Loucy (cell line): Measurements from ENCODE around the gene MAD1L1.

Experiments used
- H2AFZ ChIP-seq: fragments of 200-600 bp; sonication (generic); 2 replicates; pipeline ENCODE4 v1.6.0; 2016; ENCODE audit warnings: antibody characterized with exemption, mild to moderate bottlenecking, low read length, moderate library complexity
- H3F3A ChIP-seq: fragments of 200-600 bp; 2 replicates; pipeline ENCODE4 v1.6.0; 2016; ENCODE audit warnings: antibody characterized with exemption, low read depth, mild to moderate bottlenecking
- H3K27me3 ChIP-seq: fragments of 200-600 bp; sonication (generic); 2 replicates; pipeline ENCODE4 v1.6.1; 2014; ENCODE audit warnings: low read length, mild to moderate bottlenecking; ENCODE audit not compliant: insufficient read depth, poor library complexity, severe bottlenecking
- H3K36me3 ChIP-seq: fragments of 200-600 bp; sonication (generic); 2 replicates; pipeline ENCODE4 v1.6.1; 2016; ENCODE audit warnings: low read length; ENCODE audit not compliant: insufficient read depth
- H3K4me1 ChIP-seq: fragments of 200-600 bp; sonication (generic); 2 replicates; pipeline ENCODE4 v1.5.1; 2014; ENCODE audit warnings: low read length, mild to moderate bottlenecking; ENCODE audit not compliant: insufficient read depth, poor library complexity, severe bottlenecking
- H3K4me2 ChIP-seq: fragments of 200-600 bp; sonication (generic); 2 replicates; pipeline ENCODE4 v1.6.0; 2014; ENCODE audit warnings: antibody characterized with exemption, low read length, low read depth, mild to moderate bottlenecking; ENCODE audit not compliant: poor library complexity, severe bottlenecking
- H3K4me3 ChIP-seq: fragments of 200-600 bp; sonication (generic); 2 replicates; pipeline ENCODE4 v1.5.1; 2014; ENCODE audit warnings: low read length, mild to moderate bottlenecking, mixed read lengths; ENCODE audit not compliant: poor library complexity, severe bottlenecking
- H3K79me2 ChIP-seq: fragments of 200-600 bp; sonication (generic); 2 replicates; pipeline ENCODE4 v1.6.1; 2014; ENCODE audit warnings: low read length; ENCODE audit not compliant: insufficient read depth
- H3K9ac ChIP-seq: fragments of 200-600 bp; sonication (generic); 2 replicates; pipeline ENCODE4 v1.6.0; 2014; ENCODE audit warnings: mild to moderate bottlenecking, low read depth, low read length, moderate library complexity; ENCODE audit not compliant: poor library complexity, severe bottlenecking
- H3K9me2 ChIP-seq: fragments of 200-600 bp; sonication (generic); replicated peaks from 2 replicates; pipeline ENCODE4 v1.6.1; 2016; ENCODE audit warnings: low read depth, low read length, mixed read lengths
- H3K9me3 ChIP-seq: fragments of 200-600 bp; sonication (generic); 2 replicates; pipeline ENCODE4 v1.6.1; 2014; ENCODE audit warnings: mild to moderate bottlenecking, antibody characterized with exemption, low read length, low read depth; ENCODE audit not compliant: insufficient read depth
- H4K20me1 ChIP-seq: fragments of 200-600 bp; sonication (generic); 2 replicates; pipeline ENCODE4 v1.6.0; 2014; ENCODE audit warnings: antibody characterized with exemption, low read length, mild to moderate bottlenecking; ENCODE audit not compliant: insufficient read depth, poor library complexity, severe bottlenecking
- EZH2phosphoT487 ChIP-seq: fragments of 200-600 bp; IDR thresholded peaks from 2 replicates; pipeline ENCODE4 v1.6.1; 2018; ENCODE audit warnings: antibody characterized with exemption, mild to moderate bottlenecking, moderate library complexity, borderline replicate concordance
- TF ChIP-seq, protein P1 (sequence below): fragments of 200-600 bp; sonication (generic); conservative IDR thresholded peaks from 2 replicates; pipeline ENCODE4 v1.5.1; 2014; ENCODE audit warnings: mild to moderate bottlenecking, antibody characterized with exemption, low read length

The MAD1L1 gene

DNA sequence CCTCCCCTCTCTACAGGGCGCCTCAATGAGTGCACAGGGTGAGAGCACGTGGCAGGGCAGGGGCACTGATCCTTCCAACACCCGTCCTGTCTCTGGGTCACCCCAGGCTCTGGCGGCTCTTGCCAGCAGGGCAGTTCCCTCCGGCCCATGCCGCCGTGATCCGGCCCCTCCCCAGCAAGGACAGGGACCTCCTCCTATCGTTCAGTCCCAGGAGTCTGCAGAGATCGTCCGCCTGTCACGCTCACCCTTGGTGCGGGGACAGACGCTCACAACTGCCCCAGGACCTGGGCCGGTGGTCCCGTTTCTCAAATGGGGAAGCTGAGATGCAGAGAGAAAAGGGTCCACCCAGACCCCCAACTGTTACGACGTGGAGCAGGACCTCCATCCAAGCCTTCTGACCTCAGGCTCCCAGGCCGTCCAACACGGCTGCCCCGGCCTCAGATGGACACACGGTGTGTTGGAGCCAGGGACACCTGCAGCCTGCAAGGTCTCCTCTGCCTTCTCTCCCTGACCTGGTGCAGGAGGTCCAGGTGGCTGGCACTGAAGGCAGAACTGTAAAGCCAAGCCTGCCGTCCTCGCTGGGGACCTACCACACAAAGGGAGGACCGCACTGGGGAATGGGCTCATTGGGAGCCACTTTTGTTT lies 313.7 kb downstream of the MAD1L1 start:
- TF ChIP-seq, protein P1, sequence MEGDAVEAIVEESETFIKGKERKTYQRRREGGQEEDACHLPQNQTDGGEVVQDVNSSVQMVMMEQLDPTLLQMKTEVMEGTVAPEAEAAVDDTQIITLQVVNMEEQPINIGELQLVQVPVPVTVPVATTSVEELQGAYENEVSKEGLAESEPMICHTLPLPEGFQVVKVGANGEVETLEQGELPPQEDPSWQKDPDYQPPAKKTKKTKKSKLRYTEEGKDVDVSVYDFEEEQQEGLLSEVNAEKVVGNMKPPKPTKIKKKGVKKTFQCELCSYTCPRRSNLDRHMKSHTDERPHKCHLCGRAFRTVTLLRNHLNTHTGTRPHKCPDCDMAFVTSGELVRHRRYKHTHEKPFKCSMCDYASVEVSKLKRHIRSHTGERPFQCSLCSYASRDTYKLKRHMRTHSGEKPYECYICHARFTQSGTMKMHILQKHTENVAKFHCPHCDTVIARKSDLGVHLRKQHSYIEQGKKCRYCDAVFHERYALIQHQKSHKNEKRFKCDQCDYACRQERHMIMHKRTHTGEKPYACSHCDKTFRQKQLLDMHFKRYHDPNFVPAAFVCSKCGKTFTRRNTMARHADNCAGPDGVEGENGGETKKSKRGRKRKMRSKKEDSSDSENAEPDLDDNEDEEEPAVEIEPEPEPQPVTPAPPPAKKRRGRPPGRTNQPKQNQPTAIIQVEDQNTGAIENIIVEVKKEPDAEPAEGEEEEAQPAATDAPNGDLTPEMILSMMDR: no peak
- TF ChIP-seq EZH2phosphoT487: no peak
- peaks cover 29% of the 10 kb centered on the region for H3K4me1 ChIP-seq
- H3K9ac ChIP-seq: peak overlapping the region; percentile 53

DNA sequence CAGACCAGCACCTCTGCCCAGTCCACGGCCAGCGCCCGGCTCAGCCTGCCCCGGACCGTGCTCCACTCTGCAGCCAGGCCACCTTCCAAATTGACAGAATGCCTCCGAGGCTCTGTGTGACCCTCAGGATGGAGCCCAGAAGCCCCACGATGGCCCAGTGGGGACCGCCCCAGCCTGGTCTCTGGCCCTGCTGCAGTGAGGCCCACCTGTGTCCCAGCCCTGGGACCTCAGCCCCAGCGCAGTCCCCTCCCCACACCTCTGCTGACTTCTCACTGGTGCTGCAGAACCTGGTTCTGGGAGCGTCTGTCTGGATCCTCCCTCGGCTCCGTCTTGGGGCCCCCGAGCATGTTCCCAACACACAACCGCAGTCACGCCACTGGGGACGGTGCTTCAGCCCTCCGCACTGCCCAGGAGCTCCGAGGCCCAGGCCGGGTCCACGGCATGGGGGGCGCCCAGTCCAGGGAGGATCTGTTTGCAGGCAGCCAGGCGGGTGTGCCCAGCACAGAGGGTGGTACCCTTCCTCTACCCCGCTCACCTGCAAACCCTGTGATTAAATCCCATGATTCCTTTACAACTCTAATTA lies 314.6 kb downstream of the MAD1L1 start:
- TF ChIP-seq, protein P1: no peak
- no peak for TF ChIP-seq EZH2phosphoT487
- H2AFZ ChIP-seq: no peak overlapping the region

More for the DNA sequence above, 313.7 kb downstream of the MAD1L1 start:
- Histone ChIP-seq H3K36me3 (peaks cover 40% of the 10 kb centered on the region; the same call in 1 of the 2 replicates), H3K79me2 (peaks cover 81% of the 10 kb centered on the region), H3F3A (no peaks in the 10 kb centered on the region), H4K20me1 (peaks cover 50% of the 10 kb centered on the region), H3K4me3 (no peak overlapping the region), H3K4me2 (peak overlapping the region; percentile 75), H3K9me2 (no peaks in the 10 kb centered on the region), H2AFZ (no peak overlapping the region), H3K9me3 (no peaks in the 10 kb centered on the region), H3K27me3 (no peaks in the 10 kb centered on the region)

DNA sequence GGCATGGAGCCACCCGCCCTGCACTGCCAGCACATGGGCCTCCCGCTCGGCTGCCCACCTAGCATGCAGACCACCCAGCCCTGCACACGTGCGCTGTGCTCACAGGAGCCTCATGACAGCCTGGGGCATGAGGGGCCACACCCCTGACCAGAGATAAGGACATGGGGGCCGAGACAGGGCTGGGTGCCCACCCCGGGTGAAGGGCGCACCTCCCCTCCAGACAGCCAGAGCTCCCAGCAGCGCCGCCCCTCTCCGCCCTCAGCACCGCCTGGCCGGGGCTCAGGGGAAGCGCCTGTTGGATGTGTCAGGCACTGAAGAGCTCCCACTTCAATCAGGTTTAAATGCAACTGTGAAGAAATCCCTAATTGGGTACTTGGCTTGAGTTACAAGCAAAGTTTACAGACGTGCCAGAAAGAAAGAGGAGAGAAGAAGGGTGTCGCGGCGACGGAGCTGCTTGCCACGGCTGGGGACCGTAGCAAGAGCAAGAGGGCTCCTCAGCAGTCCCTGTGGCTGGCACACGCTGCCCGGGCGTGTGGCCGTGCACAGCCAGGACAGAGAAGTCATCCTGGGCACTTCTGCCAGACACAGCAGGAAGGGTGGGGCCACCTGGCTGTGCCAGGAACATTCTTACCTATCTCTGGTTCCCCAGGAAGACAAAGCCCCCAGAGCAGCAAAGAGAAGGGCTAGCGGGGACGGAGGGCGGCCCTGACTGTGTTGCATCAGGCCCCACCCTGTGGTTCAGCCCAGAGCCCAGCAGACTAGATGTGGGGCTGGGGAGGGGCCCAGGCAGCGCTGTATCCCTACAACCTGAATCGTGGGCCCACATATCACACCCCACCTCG lies 315.3 kb downstream of the MAD1L1 start:
- Histone ChIP-seq H3F3A (no peaks in the 10 kb centered on the region), H3K9ac (no peak overlapping the region), H3K9me2 (no peaks in the 10 kb centered on the region), H3K9me3 (no peaks in the 10 kb centered on the region), H2AFZ (no peak overlapping the region), H3K4me3 (no peak overlapping the region), H4K20me1 (peaks cover 36% of the 10 kb centered on the region), H3K79me2 (peaks cover 68% of the 10 kb centered on the region), H3K4me2 (no peak overlapping the region), H3K36me3 (peaks cover 37% of the 10 kb centered on the region; the same call in 1 of the 2 replicates), H3K4me1 (peaks cover 20% of the 10 kb centered on the region), H3K27me3 (no peaks in the 10 kb centered on the region)
- no peak for TF ChIP-seq EZH2phosphoT487
- TF ChIP-seq, protein P1: no peak

More for the DNA sequence above, 314.6 kb downstream of the MAD1L1 start:
- no peaks in the 10 kb centered on the region for H3K9me2 ChIP-seq
- H3K36me3 ChIP-seq: peaks cover 37% of the 10 kb centered on the region; the same call in 1 of the 2 replicates
- H3K9ac ChIP-seq: no peak overlapping the region
- peaks cover 75% of the 10 kb centered on the region for H3K79me2 ChIP-seq
- H3K4me1 ChIP-seq: peaks cover 22% of the 10 kb centered on the region
- H3K4me3 ChIP-seq: no peak overlapping the region
- no peak overlapping the region for H3K4me2 ChIP-seq
- no peaks in the 10 kb centered on the region for H3K9me3 ChIP-seq
- H3K27me3 ChIP-seq: no peaks in the 10 kb centered on the region
- peaks cover 42% of the 10 kb centered on the region for H4K20me1 ChIP-seq
- H3F3A ChIP-seq: no peaks in the 10 kb centered on the region
